Measurements from ENCODE around the gene FOXP1. TPM values are rescaled to one million over a fixed set of nuclear protein-coding genes. Genes with fewer than 3 reads are reported as not detected.
A peak's percentile ranks its signal among the peaks of the same experiment; 100 is the strongest.

Gene FOXP1
- total RNA-seq (100 to 1,000 TPM; 142 to 147 TPM), polyA plus RNA-seq (185 TPM)

- ChIA-PET CTCF (interaction anchor here (0.6 to 7.1 kb wide), 4 partner anchors 9 to 1034 kb away, joined by 3 to 30 read pairs (median 4); no protein-coding TSS in a partner anchor), POLR2A (interaction anchor here (1.0 kb wide), 1 partner anchor 10 kb away, joined by 3 read pairs; no protein-coding TSS in a partner anchor)
- Histone ChIP-seq H3K9me3 (ENCODE audit: low read length) (no peaks in the 10 kb centered on the region), H3K4me1 (ENCODE audit: insufficient read depth, low read length) (peaks cover 26% of the 10 kb centered on the region), H3K4me3 (ENCODE audit: low read length) (peak within 1 kb of the TSS; percentile 91), H3K27ac (ENCODE audit: low read depth, low read length) (peak within 1 kb of the TSS; percentile 78), H3K27me3 (ENCODE audit: insufficient read depth, low read length, poor library complexity, severe bottlenecking) (no peaks in the 10 kb centered on the region), H3K36me3 (ENCODE audit: insufficient read depth, low read length) (no peaks in the 10 kb centered on the region)
- peak within 1 kb of the TSS; percentile 81 to 98 (median 95) for H3K4me3 Mint-ChIP-seq
- peaks cover 22 to 34% (median 33%) of the 10 kb centered on the region in 3 donors for H3K4me1 Mint-ChIP-seq
- peak; percentile 44 to 76 (median 62) for DNase-seq
- peaks cover 0 to 12% (median 0%) of the 10 kb centered on the region in 3 donors for H3K36me3 Mint-ChIP-seq
- peaks cover 0 to 7% of the 10 kb centered on the region in 2 donors for H3K27me3 Mint-ChIP-seq
- H3K9me3 Mint-ChIP-seq, result no peaks in the 10 kb centered on the region
- peak within 1 kb of the TSS; percentile 87 to 98 (median 94) for H3K27ac Mint-ChIP-seq
Measured at GRCh38 chr3:71583566-71584393, at the start of gene FOXP1. TSS of gene FOXP1 (minus strand) at chr3:71583728. CDS start at chr3:71198381, 385,347 bp downstream.

GRCh38 chr3:71629711-71630110, 46.2 kb upstream of the FOXP1 start:
- Histone ChIP-seq H3K4me3 (ENCODE audit: low read length) (no peak overlapping the region), H3K4me1 (ENCODE audit: insufficient read depth, low read length) (no peaks in the 10 kb centered on the region), H3K9me3 (ENCODE audit: low read length) (no peaks in the 10 kb centered on the region), H3K36me3 (ENCODE audit: insufficient read depth, low read length) (no peaks in the 10 kb centered on the region), H3K27ac (ENCODE audit: low read depth, low read length) (no peak overlapping the region), H3K27me3 (ENCODE audit: insufficient read depth, low read length, poor library complexity, severe bottlenecking) (no peaks in the 10 kb centered on the region)
- H3K9me3 Mint-ChIP-seq, result peaks cover 0 to 4% (median 0%) of the 10 kb centered on the region in 5 donors
- peaks cover 5 to 17% (median 6%) of the 10 kb centered on the region in 3 donors for H3K36me3 Mint-ChIP-seq
- no peak for DNase-seq
- peaks cover 0 to 2% (median 0%) of the 10 kb centered on the region in 3 donors for H3K4me1 Mint-ChIP-seq
- ChIA-PET CTCF (no interaction called here), POLR2A (interaction anchor here (0.6 kb wide), 1 partner anchor 125 kb away, joined by 3 read pairs; no protein-coding TSS in a partner anchor)
- no peaks in the 10 kb centered on the region for H3K27me3 Mint-ChIP-seq
- H3K4me3 Mint-ChIP-seq, result no peak overlapping the region
- H3K27ac Mint-ChIP-seq, result peak overlapping the region in 1 of 8 donors; percentile 74

GRCh38 chr3:71629289-71629688, 45.8 kb upstream of the FOXP1 start:
- Histone ChIP-seq H3K4me3 (ENCODE audit: low read length) (no peak overlapping the region), H3K9me3 (ENCODE audit: low read length) (no peaks in the 10 kb centered on the region), H3K27me3 (ENCODE audit: insufficient read depth, low read length, poor library complexity, severe bottlenecking) (no peaks in the 10 kb centered on the region), H3K4me1 (ENCODE audit: insufficient read depth, low read length) (no peaks in the 10 kb centered on the region), H3K27ac (ENCODE audit: low read depth, low read length) (no peak overlapping the region), H3K36me3 (ENCODE audit: insufficient read depth, low read length) (no peaks in the 10 kb centered on the region)
- ChIA-PET CTCF (no interaction called here), POLR2A (interaction anchor here (0.6 kb wide), 1 partner anchor 126 kb away, joined by 3 read pairs; no protein-coding TSS in a partner anchor)
- Mint-ChIP-seq H3K4me3 (no peak overlapping the region), H3K36me3 (peaks cover 5 to 17% (median 6%) of the 10 kb centered on the region in 3 donors), H3K4me1 (peaks cover 0 to 2% (median 0%) of the 10 kb centered on the region in 3 donors), H3K27me3 (no peaks in the 10 kb centered on the region), H3K27ac (peak overlapping the region in 1 of 8 donors; percentile 74), H3K9me3 (peaks cover 0 to 4% (median 0%) of the 10 kb centered on the region in 5 donors)
- DNase-seq, result no peak

DNA sequence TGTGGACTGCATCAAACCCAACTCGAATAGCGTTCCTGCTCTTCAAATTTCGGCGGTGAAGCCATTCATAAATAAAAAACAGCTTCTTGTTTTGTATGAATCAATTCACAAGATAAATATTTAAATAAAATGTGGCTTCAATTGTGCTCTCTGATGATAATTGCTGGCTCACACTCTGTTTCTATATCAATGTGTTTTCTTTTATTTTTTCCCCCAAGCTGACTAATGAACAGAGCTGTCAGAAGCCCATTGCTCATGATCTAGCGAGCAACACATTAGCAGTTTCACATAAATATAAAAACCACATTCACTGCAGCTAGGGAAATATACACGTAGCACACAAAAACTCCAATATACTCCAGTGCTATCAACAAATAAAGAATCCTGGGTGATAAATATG, 45.0 kb upstream of the FOXP1 start:
- Histone ChIP-seq H3K27ac (ENCODE audit: low read depth, low read length) (no peak overlapping the region), H3K27me3 (ENCODE audit: insufficient read depth, low read length, poor library complexity, severe bottlenecking) (no peaks in the 10 kb centered on the region), H3K36me3 (ENCODE audit: insufficient read depth, low read length) (no peaks in the 10 kb centered on the region), H3K4me3 (ENCODE audit: low read length) (no peak overlapping the region), H3K4me1 (ENCODE audit: insufficient read depth, low read length) (no peaks in the 10 kb centered on the region), H3K9me3 (ENCODE audit: low read length) (no peaks in the 10 kb centered on the region)
- H3K36me3 Mint-ChIP-seq, result peaks cover 5 to 14% (median 7%) of the 10 kb centered on the region in 3 donors
- H3K27ac Mint-ChIP-seq, result no peak overlapping the region
- ChIA-PET POLR2A (no interaction called here), CTCF (no interaction called here)
- H3K9me3 Mint-ChIP-seq, result peaks cover 0 to 4% (median 0%) of the 10 kb centered on the region in 5 donors
- H3K27me3 Mint-ChIP-seq, result no peaks in the 10 kb centered on the region
- H3K4me3 Mint-ChIP-seq, result no peak overlapping the region
- no peak for DNase-seq
- peaks cover 0 to 2% (median 0%) of the 10 kb centered on the region in 3 donors for H3K4me1 Mint-ChIP-seq

DNA sequence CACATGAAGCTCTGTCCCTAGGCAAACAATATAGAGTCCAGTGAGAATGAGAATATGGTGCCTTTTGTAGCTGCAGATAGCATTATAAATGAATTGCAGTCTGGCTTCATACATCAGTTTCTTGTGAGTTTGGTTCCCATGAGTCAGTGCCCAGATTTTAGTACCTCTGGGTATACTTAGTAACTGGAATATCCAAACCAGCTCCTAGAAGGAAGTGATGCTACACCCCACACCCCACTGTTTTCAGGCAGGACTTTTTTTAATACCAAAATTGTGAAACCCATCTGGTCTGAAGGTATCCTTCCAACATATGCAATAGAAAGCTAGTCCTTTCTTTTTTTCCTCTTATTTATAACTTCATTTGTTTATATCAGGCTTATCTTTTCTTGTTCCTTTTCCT, 42.1 kb upstream of the FOXP1 start:
- H3K27ac ChIP-seq (ENCODE audit: low read depth, low read length), result no peak overlapping the region
- no peaks in the 10 kb centered on the region for H3K4me1 ChIP-seq (ENCODE audit: insufficient read depth, low read length)
- no peak overlapping the region for H3K4me3 ChIP-seq (ENCODE audit: low read length)
- H3K27me3 Mint-ChIP-seq, result no peaks in the 10 kb centered on the region
- no peaks in the 10 kb centered on the region for H3K27me3 ChIP-seq (ENCODE audit: insufficient read depth, low read length, poor library complexity, severe bottlenecking)
- no peaks in the 10 kb centered on the region for H3K4me1 Mint-ChIP-seq
- peaks cover 0 to 4% (median 0%) of the 10 kb centered on the region in 5 donors for H3K9me3 Mint-ChIP-seq
- H3K4me3 Mint-ChIP-seq, result no peak overlapping the region
- H3K9me3 ChIP-seq (ENCODE audit: low read length), result no peaks in the 10 kb centered on the region
- no peaks in the 10 kb centered on the region for H3K36me3 ChIP-seq (ENCODE audit: insufficient read depth, low read length)
- CTCF ChIA-PET, result no interaction called here
- no peak overlapping the region for H3K27ac Mint-ChIP-seq
- POLR2A ChIA-PET, result no interaction called here
- DNase-seq, result no peak
- peaks cover 13 to 22% (median 14%) of the 10 kb centered on the region in 3 donors for H3K36me3 Mint-ChIP-seq

DNA sequence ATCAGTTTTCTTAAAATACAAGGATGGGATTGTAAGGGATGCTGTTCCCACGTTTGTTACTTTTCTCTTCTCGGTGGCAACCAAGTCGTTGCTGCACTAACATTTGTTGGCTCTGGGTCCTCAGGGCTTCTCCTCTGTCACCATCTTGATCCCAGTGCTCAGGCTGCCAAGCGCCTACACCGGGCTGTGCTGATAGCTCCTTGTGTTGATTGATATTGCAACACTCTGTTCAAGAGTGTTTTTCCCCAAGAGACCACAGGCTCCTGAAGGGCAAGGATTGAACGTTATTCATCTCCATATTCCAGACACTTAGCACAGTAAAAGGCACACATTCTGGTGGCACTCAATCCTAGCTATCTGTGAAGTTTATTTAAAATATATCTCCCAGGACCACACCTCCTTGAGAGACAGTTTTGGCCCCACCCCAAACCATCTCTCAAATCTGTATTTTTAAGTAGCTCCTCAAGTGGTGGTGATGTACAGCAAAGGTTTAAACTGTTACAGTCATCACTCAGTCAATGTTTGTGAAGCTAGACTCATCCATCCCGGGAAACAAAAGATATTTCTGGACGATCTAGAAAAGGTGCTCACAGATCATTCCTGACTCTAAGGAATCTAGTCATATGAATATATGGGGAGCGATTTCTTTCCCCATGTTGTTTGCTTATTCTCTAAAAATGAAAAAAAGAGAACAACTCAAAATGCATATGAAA, 38.5 kb upstream of the FOXP1 start:
- Histone ChIP-seq H3K36me3 (ENCODE audit: insufficient read depth, low read length) (no peaks in the 10 kb centered on the region), H3K27ac (ENCODE audit: low read depth, low read length) (no peak overlapping the region), H3K9me3 (ENCODE audit: low read length) (no peaks in the 10 kb centered on the region), H3K4me3 (ENCODE audit: low read length) (no peak overlapping the region), H3K4me1 (ENCODE audit: insufficient read depth, low read length) (no peaks in the 10 kb centered on the region), H3K27me3 (ENCODE audit: insufficient read depth, low read length, poor library complexity, severe bottlenecking) (no peaks in the 10 kb centered on the region)
- Mint-ChIP-seq H3K9me3 (no peaks in the 10 kb centered on the region), H3K4me3 (no peak overlapping the region), H3K27me3 (peaks cover 0 to 1% of the 10 kb centered on the region in 2 donors), H3K4me1 (no peaks in the 10 kb centered on the region), H3K36me3 (peaks cover 20 to 36% (median 22%) of the 10 kb centered on the region in 3 donors), H3K27ac (no peak overlapping the region)
- no peak for DNase-seq
- ChIA-PET CTCF (no interaction called here), POLR2A (no interaction called here)

- no peak overlapping the region for H3K27ac Mint-ChIP-seq
- H3K36me3 ChIP-seq (ENCODE audit: insufficient read depth, low read length), result no peaks in the 10 kb centered on the region
- H3K4me3 ChIP-seq (ENCODE audit: low read length), result no peak overlapping the region
- H3K36me3 Mint-ChIP-seq, result peaks cover 17 to 36% (median 24%) of the 10 kb centered on the region in 3 donors
- no peaks in the 10 kb centered on the region for H3K9me3 ChIP-seq (ENCODE audit: low read length)
- ChIA-PET CTCF (no interaction called here), POLR2A (no interaction called here)
- no peaks in the 10 kb centered on the region for H3K9me3 Mint-ChIP-seq
- no peaks in the 10 kb centered on the region for H3K27me3 ChIP-seq (ENCODE audit: insufficient read depth, low read length, poor library complexity, severe bottlenecking)
- no peaks in the 10 kb centered on the region for H3K4me1 Mint-ChIP-seq
- DNase-seq, result no peak
- H3K4me1 ChIP-seq (ENCODE audit: insufficient read depth, low read length), result no peaks in the 10 kb centered on the region
- no peak overlapping the region for H3K4me3 Mint-ChIP-seq
- peaks cover 0 to 1% of the 10 kb centered on the region in 2 donors for H3K27me3 Mint-ChIP-seq
- H3K27ac ChIP-seq (ENCODE audit: low read depth, low read length), result no peak overlapping the region
Measured at GRCh38 chr3:71618538-71618937, 35.0 kb upstream of the FOXP1 start.

- Mint-ChIP-seq H3K9me3 (no peaks in the 10 kb centered on the region), H3K27ac (no peak overlapping the region), H3K27me3 (peaks cover 0 to 1% of the 10 kb centered on the region in 2 donors), H3K4me3 (no peak overlapping the region), H3K36me3 (peaks cover 16 to 30% (median 21%) of the 10 kb centered on the region in 3 donors), H3K4me1 (no peaks in the 10 kb centered on the region)
- H3K4me1 ChIP-seq (ENCODE audit: insufficient read depth, low read length), result no peaks in the 10 kb centered on the region
- H3K27ac ChIP-seq (ENCODE audit: low read depth, low read length), result no peak overlapping the region
- POLR2A ChIA-PET, result no interaction called here
- no peaks in the 10 kb centered on the region for H3K36me3 ChIP-seq (ENCODE audit: insufficient read depth, low read length)
- no peaks in the 10 kb centered on the region for H3K27me3 ChIP-seq (ENCODE audit: insufficient read depth, low read length, poor library complexity, severe bottlenecking)
- no peak overlapping the region for H3K4me3 ChIP-seq (ENCODE audit: low read length)
- CTCF ChIA-PET, result no interaction called here
- no peaks in the 10 kb centered on the region for H3K9me3 ChIP-seq (ENCODE audit: low read length)
- no peak for DNase-seq
Measured at GRCh38 chr3:71616571-71617021, 33.1 kb upstream of the FOXP1 start.

Measured in CD8-positive, alpha-beta memory T cell (primary cell).